Measurements from ENCODE around the gene YLPM1.

DNA sequence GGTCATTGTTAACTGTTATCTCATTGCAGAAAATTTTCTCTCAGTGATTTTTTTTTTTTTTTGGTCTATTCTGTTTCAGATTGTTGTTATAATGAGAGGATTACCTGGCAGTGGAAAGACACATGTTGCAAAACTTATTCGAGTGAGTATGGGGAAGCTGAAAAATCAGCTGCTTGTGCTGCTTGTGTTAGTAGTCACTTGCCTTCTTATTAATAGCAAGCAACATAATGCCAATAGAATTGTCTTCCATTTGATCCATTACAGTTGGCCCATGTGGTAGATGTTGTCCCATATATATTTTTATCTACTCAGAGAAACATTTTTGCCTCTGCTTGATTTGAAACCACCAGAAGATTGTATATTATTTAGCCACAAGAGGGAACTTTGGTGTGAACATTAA is 53.0 kb downstream of the YLPM1 start:
- no peak for TF ChIP-seq POLR2A (IDR thresholded peaks at IDR 0.05; ENCODE audit: low read depth, low read length)
- TF ChIP-seq POLR2AphosphoS5 (IDR thresholded peaks at IDR 0.05; ENCODE audit: low read depth, low read length): no peak
- TF ChIP-seq TAF1 (IDR thresholded peaks at IDR 0.05; ENCODE audit: low read depth, low read length): no peak
- no peak for TF ChIP-seq SPI1 (IDR thresholded peaks at IDR 0.05; ENCODE audit: low read depth, low read length)
- no peak for TF ChIP-seq PAX5 (IDR thresholded peaks at IDR 0.05; ENCODE audit: insufficient read depth, low read length, severe bottlenecking)

Data from GM12891 (cell line).